Measurements from ENCODE around the gene ADIPOR1.
"Not testable (repeated sequence)": the region's sequence is repeated elsewhere in the genome, so short reads cannot be mapped to it uniquely, and the experiment has no call there.

ADIPOR1 gene, protein sequence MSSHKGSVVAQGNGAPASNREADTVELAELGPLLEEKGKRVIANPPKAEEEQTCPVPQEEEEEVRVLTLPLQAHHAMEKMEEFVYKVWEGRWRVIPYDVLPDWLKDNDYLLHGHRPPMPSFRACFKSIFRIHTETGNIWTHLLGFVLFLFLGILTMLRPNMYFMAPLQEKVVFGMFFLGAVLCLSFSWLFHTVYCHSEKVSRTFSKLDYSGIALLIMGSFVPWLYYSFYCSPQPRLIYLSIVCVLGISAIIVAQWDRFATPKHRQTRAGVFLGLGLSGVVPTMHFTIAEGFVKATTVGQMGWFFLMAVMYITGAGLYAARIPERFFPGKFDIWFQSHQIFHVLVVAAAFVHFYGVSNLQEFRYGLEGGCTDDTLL

DNA sequence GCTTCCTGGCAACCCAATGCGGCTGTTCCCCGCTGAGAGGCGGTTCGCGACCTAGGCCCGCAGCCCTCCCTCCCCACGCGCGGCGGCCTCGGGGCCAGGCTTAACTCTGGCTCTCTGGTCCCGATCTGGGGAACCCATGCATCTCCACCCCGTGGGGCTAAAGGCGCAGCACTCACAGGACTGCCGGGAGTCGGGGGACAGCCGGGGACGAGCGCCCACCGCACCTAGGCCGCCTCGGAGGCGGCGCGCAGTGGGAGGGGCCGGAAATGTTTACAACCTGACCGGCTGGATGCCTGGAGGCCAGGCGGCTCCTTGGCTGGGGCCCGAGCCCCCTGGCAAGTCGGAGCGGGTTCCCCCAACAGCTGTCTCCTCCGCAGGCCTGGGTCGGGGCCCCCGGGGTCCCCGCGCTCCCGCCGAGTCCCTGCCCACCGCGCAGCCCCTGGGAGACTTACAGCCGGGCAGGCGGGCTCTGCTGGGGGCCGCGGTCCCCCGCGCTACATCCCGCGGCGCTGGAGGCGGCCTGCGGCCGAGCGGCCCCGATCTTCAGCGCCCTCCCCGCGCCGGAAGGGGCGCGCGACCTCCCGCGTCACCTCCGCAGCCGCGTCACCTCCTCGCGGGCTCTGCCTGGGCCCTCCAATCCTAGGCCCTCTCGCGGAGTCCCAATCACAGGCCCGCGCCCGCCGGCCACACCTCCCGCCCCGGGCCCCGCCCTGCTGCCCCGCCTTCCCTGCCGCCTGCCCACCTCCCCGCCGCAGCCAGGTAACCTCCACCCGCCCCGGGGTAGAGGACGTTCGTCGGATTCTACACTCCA is at the start of gene ADIPOR1:
Gene ADIPOR1 (minus strand): TSS at position 580 of the 811 bp plus-strand sequence. CDS start 7,242 bp downstream, outside the sequence.
- peak; percentile 93 for DNase-seq (ENCODE audit: low spot score)

DNA sequence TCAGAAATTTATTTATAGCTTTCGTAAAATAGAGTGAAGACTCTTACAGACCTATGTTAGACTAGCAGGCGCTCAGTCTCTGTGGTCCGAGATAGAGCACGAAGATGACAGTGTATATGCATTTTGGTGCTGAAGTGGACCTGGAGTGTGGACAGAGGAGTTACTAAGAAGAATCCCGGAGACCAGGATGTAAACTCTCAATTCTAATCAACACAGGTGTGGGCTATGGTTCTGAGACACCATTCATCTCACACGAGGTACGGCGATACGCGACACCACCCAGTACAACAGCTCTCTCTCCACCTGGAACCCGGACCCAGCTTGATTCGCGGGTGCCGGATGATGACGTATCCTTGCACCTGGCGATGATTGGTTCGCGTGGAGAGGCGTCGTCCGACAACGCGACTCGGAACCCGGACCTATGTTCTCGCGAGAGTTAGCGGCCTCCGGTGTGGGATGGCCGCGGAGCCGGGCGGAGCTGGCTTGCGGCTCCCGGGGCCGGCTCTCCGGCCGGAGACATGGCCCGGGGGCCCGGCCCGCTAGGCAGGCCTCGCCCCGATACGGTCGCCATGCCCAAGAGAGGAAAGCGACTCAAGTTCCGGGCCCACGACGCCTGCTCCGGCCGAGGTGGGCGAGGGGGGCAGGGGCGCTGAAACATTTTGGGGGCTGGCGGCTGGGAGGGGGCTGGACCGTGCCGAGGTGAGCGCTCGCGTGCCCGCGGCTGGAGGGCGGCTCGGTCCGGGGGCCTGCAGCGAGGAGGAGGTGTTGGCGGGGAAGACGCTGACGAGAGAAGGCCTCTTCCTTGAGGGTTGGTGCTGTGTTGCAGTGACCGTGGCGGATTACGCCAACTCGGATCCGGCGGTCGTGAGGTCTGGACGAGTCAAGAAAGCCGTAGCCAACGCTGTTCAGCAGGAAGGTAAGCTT is 49.1 kb upstream of the ADIPOR1 start, which contains the start of gene TMEM183A:
Gene TMEM183A (plus strand): TSS at position 427 of the 924 bp plus-strand sequence. CDS start 92 bp downstream, at position 519.
- peak; percentile 94 for DNase-seq (ENCODE audit: low spot score)

DNA sequence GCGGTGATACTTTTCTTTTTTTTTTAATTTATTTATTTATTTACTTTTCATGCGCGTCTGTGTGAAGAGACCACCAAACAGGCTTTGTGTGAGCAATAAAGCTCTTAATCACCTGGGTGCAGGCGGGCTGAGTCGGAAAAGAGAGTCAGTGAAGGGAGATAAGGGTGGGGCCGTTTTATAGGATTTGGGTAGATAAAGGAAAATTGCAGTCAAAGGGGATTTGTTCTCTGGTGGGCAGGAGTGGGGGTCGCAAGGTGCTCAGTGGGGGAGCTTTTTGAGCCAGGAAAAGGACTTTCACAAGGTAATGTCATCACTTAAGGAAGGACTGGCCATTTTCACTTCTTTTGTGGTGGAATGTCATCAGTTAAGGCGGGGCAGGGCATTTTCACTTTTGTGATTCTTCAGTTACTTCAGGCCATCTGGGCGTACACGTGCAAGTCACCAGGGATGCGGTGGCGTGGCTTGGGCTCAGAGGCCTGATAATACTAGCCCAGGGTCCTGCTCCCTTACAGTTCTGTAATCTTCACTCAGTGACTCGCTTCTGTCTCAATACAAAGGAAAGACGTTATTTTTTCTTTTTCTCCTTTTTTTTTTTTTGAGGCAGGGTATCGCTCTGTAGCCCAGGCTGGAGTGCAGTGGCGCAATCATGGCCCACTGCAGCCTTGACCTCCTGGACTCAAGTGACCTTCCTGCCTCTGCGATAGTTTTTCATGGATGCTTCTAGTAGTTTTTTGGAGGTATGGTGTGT is 47.5 kb upstream of the ADIPOR1 start:
- DNase-seq (ENCODE audit: low spot score): not testable (repeated sequence)

DNA sequence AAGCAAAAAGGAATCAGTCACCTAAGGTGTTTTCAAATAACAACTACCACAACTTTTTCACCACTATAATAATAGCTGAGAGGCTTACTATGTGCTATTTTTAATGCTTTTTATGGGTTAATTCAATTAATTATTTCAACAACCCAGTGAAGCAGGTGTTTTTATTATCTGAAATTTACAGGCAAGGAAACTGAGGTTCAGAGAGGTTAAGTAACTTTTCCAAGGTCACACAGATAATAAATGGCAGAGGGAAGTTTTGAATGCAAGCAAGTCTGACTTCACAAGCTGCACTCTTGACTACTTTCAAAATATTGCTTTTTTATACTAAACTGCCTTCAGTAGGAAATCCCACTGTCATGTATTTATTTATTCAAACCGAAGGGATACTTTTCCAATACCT is 44.8 kb upstream of the ADIPOR1 start:
- no peak for DNase-seq (ENCODE audit: low spot score)

DNA sequence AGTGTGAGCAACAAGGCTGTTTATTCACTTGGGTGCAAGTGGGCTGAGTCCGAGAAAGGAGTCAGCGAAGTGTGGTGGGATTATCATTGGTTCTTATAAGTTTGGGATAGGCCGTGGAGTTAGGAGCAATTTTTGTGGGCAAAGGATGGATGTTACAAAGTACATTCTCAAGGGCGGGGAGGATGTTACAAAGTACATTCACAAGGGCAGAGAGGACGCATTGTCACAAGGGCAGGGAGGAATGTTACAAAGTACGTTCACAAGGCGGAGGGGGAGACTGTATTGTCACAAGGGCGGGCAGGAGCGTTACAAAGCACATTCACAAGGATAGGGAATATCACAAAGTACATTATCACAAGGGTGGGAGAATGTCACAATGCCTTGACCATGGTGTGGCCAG is 43.9 kb upstream of the ADIPOR1 start:
- no peak for DNase-seq (ENCODE audit: low spot score)

DNA sequence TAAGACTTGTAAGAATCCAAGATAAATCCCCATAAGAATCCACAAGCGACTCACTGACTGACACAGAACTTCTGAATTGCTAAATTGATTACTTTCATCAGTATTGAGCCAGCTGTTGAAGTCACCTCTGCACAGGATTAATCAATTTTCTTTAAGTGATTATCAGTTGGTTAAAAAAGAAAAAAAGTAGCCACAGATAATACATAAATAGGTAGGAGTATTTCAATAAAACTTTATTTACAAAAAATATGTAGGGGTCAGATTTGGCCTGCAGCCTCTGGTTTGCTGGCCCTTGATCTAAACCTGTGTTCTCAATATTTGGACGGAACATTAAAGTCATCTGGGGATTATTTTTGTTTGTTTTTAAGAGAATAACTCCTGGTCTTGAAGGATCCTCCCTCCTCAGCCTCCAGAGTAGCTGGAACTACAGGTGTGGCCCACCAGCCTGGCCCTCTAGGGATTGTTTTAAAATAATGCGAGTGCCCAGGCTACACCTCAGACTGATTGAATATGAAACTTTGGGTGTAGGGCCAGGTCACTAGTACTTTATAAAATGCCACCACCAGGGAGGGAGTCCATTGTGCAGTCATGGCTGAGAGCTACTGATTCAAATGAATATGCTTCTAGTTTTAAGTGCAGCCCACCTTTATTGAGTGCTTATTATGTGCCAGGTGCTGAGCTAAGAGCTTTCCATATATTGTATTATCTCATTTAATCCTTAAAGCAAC is 42.3 kb upstream of the ADIPOR1 start:
- DNase-seq (ENCODE audit: low spot score): no peak

DNA sequence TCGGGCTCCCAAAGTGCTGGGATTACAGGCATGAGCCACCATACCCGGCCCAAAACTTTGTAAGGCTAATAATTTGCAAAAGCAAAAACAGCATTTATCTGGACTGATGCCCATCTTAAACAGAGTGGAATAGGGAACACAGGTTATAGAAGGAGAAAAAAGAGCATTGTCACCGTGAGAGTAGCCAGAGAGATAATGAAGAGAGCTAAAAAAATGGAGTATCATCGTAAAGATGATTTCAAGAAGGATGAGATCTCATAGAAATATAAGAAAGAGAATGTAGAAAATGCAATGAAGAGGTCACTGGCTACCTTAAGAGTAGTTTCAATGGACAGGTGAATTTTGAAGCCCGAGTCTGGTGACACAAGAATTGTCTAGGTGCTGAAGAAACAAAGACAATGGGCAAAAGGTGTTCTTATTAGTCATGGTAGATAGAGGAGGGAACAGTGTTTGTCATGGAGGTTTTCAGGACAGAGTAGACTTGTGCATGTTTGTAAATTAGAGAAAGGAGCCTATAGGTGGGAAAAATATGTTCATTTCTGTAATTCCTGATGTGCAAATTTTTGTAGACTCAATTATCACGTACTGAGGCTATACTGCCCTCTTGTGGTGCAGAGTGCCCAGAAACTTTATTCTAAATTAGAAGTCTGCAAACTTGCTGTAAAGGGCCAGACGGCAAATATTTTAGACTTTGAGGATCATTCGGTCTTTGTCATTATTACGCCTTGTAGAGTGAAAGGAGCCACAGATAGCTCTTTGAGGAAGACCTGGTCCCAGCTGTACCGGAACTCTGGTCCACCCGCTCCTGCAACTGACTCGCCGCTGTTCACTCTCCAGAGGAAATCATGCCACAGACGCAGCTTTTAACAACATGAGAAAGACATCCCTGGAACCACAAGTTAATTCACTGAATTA is 41.0 kb upstream of the ADIPOR1 start:
- peak; percentile 43 for DNase-seq (ENCODE audit: low spot score)

DNA sequence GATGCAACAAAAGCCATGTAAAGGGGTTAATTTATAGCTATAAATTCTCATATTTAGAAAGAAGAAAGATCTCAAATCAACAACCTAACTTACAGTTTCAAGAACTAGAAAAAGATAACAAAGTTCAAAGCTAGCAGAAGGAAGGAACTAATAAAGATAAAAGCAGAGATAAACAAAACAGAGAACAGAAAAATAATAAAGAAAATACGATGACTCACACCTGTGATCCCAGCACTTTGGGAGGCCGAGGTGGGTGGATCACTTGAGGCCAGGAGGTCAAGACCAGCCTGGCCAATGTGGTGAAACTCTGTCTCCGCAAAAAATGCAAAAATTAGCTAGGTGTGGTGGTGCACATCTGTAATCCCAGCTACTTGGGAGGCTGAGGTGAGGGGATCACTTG is 36.6 kb upstream of the ADIPOR1 start:
- DNase-seq (ENCODE audit: low spot score): no peak

DNA sequence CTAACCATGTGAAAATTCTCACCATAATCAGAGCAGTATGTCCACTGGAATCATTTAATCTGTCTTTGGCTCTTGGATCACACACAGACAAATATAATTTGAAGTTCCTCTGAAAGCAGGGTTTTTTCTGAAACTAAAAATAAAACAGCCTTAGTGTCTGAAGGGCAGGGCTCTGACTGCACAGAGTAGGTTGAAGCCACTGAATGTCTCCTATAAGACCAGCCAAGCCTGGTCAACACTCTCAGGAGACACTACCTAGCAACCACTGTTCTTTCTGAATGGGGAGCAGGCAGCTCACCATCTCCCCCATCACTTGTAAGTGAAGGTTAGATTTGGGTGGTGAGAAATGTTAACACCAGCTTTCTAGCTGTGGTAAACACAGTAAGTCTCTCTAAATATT is 33.0 kb upstream of the ADIPOR1 start:
- no peak for DNase-seq (ENCODE audit: low spot score)

DNA sequence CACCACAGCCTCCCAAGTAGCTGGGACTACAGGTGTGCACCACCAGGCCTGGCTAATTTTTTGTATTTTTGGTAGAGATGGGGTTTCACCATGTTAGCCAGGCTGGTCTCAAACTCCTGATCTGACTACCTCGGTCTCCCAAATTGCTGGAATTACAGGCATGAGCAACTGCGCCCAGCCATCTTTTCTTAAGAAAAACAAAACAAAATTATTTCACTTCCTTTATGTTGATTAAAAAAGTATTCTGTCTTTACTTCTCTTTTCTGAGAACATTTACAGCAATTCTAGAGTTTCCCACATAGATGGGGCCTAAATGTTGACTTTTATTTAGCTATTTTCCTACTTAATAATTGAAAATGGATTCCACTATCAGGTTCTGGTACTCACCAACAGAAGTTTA is 31.8 kb upstream of the ADIPOR1 start:
- DNase-seq (ENCODE audit: low spot score): no peak

DNA sequence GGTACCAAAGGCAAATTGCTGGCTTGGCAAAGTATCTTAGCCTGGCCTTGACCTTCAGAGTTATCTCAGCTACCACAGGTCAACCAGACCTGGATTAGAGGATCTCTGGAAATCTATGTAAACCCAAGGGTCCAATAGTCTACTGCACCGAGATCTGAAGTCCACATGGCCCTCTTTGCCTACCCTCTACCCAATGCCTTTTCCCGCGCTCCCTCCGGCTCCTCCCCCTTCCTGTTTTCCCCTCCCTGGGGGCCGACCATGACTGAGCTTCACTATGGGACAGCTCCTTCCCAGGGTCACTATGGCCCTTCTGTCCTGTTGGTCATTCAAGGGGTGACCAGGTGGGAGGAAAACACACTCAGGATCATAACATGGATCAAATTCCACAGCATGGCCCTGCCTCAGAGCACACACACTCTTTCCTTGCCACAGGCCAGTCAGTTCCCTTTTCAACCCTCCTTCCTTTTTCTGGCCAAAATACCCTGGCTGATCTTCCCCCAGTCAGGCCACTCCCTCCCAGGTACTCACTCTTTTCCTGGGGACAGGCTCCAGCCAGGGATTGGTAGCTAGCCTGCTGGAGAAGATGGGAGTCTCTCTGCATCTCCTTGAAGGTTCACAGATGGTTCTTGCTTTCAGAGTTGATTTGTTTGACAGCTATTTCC is 29.9 kb upstream of the ADIPOR1 start:
- no peak for DNase-seq (ENCODE audit: low spot score)

DNA sequence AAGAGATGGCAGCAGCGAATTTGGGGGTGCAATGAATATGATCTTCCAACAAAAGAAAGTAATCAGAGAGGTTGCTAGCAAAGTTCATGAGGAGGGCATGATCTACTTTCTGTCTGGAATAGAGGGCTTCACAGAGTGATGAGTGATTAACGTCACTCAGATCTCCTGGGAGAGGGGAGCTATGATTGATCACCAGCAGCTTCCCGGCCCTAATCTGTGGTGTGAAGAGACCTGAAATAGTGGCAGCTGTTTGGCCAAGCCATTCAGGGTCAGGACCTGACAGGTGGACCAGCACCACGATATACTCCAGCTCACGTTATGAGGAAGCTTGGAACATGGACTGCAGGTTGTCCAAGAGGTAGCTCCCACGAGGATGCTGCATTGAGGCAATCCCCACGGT is 29.1 kb upstream of the ADIPOR1 start:
- DNase-seq (ENCODE audit: low spot score): no peak

DNA sequence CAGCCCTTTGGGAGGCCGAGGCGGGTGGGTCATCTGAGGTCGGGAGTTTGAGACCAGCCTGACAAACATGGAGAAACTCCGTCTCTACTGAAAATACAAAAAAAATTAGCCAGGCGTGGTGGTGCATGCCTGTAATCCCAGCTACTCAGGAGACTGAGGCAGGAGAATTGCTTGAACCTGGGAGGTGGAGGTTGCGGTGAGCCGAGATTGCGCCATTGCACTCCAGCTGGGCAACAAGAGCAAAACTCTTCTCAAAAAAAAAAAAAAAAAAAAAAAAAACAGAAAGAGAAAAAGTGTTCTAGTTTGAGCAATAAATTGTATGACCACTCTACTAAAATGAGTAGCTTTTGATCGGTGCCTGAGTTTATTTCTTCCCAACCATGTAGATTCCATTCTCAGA is 28.0 kb upstream of the ADIPOR1 start:
- DNase-seq (ENCODE audit: low spot score): not testable (repeated sequence)

DNA sequence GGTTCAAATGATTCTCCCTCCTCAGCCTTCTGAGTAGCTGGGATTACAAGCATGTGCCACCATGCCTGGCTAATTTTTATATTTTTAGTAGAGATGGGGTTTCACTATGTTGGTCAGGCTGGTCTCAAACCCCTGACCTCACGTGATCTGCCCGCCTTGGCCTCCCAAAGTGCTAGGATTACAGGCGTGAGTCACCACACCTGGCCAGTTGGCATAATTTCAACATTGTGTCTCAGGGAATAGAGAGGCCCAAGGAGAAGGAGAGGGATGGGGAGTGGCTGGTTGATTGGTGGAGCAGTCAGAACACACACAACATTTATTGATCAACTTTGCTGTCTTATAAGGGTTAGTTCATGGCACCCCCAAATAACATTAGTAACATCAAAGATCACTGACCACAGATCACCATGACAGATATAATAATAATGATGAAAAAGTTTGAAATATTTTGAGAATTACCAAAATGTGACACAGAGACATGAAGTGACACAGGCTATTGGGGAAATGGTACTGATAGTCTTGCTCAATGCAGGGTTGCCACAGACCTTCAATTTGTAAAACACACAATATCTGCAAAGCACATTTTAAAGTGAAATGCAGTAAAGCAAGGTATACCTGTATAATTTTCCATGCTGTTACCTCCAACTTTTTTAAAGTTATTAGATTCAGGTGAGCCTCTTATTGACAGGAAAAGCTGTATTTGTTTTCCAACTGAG is 24.8 kb upstream of the ADIPOR1 start:
- no peak for DNase-seq (ENCODE audit: low spot score)

DNA sequence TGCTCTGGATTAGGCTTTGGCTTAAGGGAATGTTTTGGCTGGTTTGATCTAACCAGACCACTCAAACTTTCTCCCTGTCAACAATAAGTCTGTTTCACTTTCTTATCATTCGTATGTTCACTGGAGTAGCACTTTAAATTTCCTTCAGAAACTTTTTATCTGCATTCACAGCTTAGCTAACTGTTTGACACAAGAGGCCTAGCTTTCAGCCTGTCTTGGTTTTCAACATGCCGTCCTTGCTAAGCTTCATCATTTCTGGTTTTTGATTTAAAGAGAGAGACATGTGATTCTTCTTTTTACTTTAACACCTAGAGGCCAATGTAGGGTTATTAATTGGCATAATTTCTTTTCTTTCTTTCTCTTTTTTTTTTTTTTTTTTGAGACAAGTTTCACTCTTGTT is 23.8 kb upstream of the ADIPOR1 start:
- no peak for DNase-seq (ENCODE audit: low spot score)

DNA sequence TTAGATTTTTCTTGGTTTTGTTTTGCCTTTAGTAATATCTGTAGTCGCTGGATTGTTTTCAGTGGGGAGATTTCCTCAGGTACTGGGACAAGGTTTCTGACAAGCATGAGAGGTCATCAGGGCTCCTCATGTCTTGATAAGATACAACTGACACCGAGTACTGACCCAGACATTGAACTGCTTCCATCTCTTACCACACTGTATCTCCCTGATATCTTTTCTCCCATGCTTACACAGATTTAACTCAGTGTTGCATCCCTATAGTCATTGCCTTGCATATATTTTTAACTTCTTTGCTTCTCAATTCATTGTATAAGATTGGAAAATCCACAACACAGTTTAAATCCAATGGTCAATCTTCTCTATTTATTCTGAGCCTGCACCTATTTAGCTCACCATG is 21.3 kb upstream of the ADIPOR1 start:
- no peak for DNase-seq (ENCODE audit: low spot score)

DNA sequence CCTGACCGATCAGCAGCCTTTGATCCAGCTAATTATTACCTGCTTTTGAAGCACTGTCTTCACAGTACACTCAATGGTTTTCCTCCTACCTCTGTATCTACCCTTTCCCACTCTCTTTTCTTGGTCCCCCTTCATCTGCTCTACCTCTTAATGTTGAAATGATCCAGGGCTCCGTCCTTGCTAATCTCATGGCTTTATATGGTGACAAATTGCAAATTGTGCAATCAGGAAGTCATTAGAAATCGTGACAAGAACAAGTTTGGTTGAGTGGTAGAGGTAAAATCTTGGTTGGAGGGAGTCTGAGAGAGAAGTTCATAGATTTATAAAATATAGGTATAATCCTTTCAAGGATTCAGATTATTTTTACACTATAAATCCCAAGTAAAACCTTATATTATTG is 18.5 kb upstream of the ADIPOR1 start:
- no peak for DNase-seq (ENCODE audit: low spot score)

DNA sequence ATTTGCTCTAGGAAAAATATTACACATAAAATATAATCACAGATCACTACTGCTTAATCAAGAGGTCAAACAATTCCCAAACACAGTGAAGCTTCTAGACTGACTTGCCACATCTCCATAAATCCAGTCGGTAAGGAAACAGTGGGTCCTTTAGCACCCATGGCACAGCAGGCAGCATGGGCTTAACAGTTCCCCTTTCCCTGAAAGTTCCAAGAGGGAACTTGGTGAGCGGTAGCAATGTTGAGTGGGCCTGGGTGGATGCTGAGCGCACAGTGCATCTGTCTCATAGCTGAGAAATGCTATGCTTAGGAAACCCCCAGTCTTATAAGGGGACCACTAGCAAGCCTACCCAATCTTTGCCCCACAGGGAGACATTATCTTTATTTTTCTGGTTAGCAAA is 16.7 kb upstream of the ADIPOR1 start:
- no peak for DNase-seq (ENCODE audit: low spot score)

Measured in COLO829 (cell line).